8988T (cell line): Measurements from ENCODE around the gene EXOC3L1.

Experiments
- DNase-seq: peaks from one replicate; pipeline ENCODE4 v3.0.0; 2011

The EXOC3L1 gene

GRCh38 chr16:67198238-67198734, 8.3 kb upstream of the EXOC3L1 start:
- peak; percentile 100 for DNase-seq

GRCh38 chr16:67197704-67198103, 7.8 kb upstream of the EXOC3L1 start:
- DNase-seq, result no peak

- no peak for DNase-seq
Observed at GRCh38 chr16:67196881-67197280, 6.9 kb upstream of the EXOC3L1 start.

GRCh38 chr16:67195676-67196075, 5.7 kb upstream of the EXOC3L1 start:
- no peak for DNase-seq

GRCh38 chr16:67194260-67194659, 4.3 kb upstream of the EXOC3L1 start:
- no peak for DNase-seq

GRCh38 chr16:67193536-67193935, 3.6 kb upstream of the EXOC3L1 start:
- DNase-seq, result no peak

- no peak for DNase-seq
Observed at GRCh38 chr16:67192781-67193361, 2.9 kb upstream of the EXOC3L1 start.

- peak; percentile 99 for DNase-seq
Observed at GRCh38 chr16:67191995-67192681, 2.2 kb upstream of the EXOC3L1 start, which contains the start of gene E2F4. TSS of gene E2F4 (plus strand) at chr16:67192155. CDS start at chr16:67192228, 73 bp downstream.

GRCh38 chr16:67191411-67191994, 1.6 kb upstream of the EXOC3L1 start:
- no peak for DNase-seq

GRCh38 chr16:67190448-67191399, 788 bp upstream of the EXOC3L1 start:
- DNase-seq, result no peak

GRCh38 chr16:67188798-67189197, 1.1 kb downstream of the EXOC3L1 start:
- DNase-seq, result no peak

GRCh38 chr16:67188323-67188722, 1.6 kb downstream of the EXOC3L1 start:
- DNase-seq, result no peak

- no peak for DNase-seq
Observed at GRCh38 chr16:67187175-67187890, 2.6 kb downstream of the EXOC3L1 start.

- no peak for DNase-seq
Observed at GRCh38 chr16:67186550-67186950, 3.4 kb downstream of the EXOC3L1 start.

GRCh38 chr16:67185651-67186134, 4.2 kb downstream of the EXOC3L1 start:
- DNase-seq, result no peak

- DNase-seq, result peak; percentile 93
Observed at GRCh38 chr16:67184995-67185650, 4.8 kb downstream of the EXOC3L1 start.

GRCh38 chr16:67184453-67184994, 5.4 kb downstream of the EXOC3L1 start:
- DNase-seq, result no peak

GRCh38 chr16:67183627-67184452, 6.1 kb downstream of the EXOC3L1 start, which contains the start of gene MATCAP1:
TSS of gene MATCAP1 (minus strand) at chr16:67183963. CDS start at chr16:67180610, 3,353 bp downstream.
- peak; percentile 100 for DNase-seq

GRCh38 chr16:67183284-67183626, 6.7 kb downstream of the EXOC3L1 start:
- no peak for DNase-seq

GRCh38 chr16:67182288-67182687, 7.6 kb downstream of the EXOC3L1 start:
- no peak for DNase-seq
